ENCODE measurements around the gene MRPL10.
A peak's percentile ranks its signal among the peaks of the same experiment; 100 is the strongest.

GRCh38 chr17:47855737-47856136 is 24.4 kb upstream of the MRPL10 start:
- TF ChIP-seq CTCF (IDR thresholded peaks at IDR 0.05) (no peak), POLR2AphosphoS5 (IDR thresholded peaks at IDR 0.05) (peak; percentile 42), POLR2A (IDR thresholded peaks at IDR 0.05) (no peak), EP300 (IDR thresholded peaks at IDR 0.05) (peak in 2 of 4 donors; percentile 16 to 31)
